HG03565 (cell line): ENCODE data around the gene OTP.

Source experiments
- ATAC-seq: cut with Tn5 transposase; IDR thresholded peaks from one replicate; pipeline ENCODE4 v1.9.1; 2021; ENCODE audit warnings: mild to moderate bottlenecking, moderate library complexity; ENCODE audit not compliant: unreplicated experiment

OTP gene

DNA sequence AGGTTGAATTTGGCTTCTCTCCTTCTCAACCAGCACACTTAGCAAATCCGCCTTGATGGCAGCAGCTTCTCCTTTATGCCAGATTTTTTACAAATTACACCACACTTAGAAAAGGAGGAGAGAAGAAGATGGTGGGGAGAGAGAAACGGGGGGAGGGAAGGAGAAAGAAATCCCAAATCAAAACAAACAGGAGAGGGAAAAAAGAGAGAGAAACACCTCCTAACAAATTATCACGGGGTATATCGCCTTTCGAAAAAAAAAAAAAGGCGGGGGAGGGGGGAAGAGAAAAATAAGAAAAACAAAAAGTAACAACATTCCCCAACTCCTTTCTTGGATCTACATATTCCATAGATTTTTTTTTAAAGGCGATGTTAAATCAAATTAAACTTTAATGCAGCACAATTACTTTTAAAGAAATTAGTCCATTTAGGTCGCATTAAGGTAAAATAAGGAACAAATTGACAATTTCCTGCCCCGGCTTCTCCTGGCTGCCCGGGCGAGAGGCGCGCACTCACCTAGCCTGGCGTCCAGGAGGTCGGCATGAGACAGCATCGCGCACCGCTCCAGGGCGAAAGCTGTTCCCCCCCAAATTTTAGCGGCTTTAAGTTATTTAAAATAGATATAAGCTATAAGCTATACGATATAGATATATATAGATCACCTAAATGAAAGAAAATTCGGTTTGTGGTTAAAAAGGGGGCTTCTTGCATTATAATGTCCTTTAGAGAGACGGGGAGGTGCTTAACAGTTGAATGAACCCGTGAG is at the start of gene OTP:
Gene OTP (minus strand): TSS at position 716 of the 765 bp plus-strand sequence. CDS start 164 bp downstream, at position 552.
- no peak for ATAC-seq

DNA sequence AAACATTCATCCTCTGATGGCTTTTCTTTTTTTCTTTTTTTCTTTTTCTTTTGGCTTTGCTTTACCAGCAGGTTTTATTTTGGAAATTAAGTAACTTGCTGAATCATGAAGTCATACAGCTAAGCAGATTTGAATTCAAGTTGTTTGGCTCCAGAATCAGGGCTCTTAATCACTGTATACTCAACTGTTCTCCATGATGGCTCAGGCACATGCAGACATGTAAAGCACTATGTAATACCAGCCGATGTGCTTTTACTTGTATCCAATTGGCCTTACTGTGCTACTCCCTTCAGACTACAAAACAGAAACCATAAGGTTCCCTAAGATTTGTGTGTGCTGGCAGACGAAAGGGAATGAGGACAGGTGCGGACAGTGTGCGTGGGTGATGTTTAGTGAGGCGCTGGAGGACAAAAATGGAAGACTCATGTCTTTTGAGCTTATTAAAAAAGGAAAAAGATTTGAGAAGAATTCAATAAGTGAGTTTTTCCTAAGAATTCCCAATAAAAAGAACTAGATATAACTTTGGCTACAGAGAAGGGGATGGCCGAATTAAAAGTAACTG is 44.7 kb upstream of the OTP start:
- no peak for ATAC-seq

DNA sequence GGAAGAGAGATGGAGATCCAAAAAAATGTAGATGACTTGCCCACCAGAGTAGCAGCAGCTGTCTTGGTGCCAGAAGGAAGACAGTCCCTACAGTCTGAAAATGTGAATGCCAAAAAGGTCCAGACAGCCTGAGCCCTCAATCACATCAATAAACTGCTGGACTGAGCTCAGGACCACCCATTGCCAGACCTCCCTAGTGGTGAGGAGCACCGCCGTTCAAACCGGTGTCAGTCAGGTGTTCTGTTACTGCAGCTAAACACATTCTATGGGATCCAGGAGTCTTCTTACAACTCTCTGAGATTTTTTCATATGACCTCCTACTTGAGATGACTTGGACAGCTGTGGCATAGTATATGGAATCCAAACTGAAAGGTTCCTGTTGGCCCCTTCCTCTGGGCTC is 32.0 kb upstream of the OTP start:
- ATAC-seq = no peak

DNA sequence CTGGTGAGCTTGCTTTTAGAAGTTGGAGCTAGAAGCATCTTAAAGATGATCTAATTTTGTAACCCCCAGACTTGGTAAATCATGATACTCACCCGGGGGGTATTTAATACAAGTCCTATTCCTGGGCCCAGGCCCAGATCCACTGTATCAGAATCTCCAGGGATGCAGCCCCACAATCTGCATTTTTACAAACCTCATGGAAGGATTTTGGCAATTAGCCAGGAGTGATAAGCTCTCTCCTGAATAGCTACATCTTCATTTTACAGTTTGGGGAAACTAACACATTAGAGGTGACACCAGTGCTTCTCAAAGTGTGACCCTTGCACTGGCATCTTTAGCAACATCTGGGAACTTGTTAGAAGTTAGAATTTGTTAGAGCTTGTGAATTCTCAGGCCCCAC is 31.2 kb upstream of the OTP start:
- no peak for ATAC-seq

DNA sequence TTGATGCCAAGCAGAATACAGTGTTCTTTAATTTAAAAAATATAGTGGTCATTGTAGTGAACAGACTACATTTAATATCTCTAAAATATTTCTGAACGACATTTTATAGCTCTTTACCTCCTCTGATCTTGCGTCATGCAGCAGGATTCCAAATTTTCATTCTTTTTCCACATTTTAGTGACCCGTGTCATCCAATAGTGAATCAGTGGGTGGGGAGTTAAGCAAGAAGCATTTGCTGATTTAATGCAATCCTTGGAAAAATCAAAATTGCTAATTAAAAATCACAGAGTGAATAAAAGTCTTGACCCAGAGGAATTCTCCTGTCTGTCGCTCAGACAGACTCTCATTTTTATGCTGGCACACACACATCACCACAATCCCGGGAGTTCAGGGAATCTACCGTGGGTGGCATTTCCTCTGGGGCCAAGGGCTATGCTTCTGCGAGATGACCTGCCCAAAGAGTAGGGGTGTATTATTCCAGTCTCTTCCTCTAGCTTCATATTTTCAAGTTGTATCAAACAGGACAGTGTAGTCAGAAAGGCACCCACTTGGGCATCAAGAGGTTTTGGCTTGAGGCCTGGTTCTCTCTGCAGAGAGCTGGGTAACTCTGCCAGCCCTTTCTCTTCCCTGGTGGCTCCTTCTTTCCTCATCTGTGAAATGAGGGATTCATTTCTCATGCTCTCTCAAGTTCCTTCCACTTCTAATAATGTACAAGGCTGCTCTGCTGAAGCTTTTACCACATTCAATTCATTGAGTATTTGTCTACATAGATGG is 24.8 kb upstream of the OTP start:
- no peak for ATAC-seq

DNA sequence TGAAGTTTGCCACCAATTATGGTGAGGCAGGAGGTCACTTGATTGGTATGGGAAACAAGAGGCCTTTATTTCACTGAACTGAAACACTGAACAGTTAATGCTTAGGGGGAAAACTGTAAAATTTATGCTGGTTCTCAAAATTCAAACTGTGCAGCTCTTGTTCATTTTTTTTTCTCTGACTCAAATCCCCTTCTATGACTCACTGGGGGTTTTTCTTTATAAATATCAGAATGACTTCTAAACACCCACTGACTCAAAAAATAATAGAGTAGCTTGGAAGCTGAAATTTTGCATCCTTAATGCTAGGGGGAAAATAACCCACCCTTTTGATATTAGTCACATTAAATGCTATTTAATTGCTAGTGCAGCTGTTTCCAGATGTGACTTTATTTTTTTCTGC is 24.1 kb upstream of the OTP start:
- no peak for ATAC-seq

DNA sequence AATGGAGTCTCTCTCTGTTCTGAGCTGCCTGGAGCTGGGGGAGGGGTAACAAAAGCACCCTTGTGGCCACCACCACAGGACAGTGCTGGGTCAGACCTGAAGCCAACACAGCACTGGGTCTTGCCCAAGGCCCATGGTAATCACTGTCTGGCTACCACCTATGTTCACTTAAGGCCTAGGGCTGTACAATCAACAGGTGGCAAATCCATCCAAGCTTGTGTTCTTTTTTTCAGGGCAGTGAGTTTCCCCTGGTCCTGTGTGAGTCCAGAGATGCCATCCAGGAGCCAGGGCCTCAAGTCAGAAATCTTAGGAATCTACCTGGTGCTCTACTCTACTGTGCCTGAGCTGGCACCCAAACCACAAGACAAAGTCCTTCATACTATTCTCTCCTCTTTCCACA is 20.1 kb upstream of the OTP start:
- no peak for ATAC-seq

DNA sequence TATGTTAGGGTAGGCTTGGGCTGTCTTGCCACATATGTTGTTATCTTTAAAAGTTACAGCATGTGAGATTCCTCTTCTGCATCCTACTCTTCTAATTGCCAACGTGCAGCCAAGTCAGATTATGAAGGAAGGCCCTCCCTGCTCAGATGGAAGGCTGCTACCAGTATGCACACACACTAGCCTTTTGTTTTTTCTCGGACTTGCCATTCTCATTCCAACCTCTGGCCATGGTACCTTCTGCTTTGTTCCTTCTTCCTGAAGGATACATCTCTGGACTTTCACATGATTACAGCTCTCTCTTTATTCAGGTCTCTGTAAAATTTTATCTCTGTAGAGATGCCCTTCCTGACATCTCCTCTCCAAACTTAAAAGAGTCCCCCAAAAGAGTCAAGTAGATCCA is 12.8 kb upstream of the OTP start:
- ATAC-seq = no peak

DNA sequence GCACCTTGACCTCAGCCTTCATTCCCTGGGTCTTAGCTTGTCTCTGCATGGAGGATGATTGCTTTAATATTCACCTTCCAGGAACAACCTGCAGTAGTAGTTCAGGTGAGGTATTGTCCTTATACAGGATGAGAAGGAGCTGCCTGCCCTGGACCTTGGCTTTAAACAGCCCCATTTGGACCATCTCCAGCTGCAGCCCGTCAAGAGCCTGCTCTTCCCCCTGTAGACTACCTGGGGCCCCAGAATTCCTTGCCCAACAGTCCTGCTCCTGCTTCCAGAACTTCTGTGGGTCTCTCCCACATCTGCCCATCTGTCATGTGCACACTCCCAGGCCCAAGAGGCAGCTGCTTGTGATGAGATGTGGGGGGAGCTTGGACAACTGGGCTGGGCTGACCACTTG is 12.2 kb upstream of the OTP start:
- no peak for ATAC-seq

DNA sequence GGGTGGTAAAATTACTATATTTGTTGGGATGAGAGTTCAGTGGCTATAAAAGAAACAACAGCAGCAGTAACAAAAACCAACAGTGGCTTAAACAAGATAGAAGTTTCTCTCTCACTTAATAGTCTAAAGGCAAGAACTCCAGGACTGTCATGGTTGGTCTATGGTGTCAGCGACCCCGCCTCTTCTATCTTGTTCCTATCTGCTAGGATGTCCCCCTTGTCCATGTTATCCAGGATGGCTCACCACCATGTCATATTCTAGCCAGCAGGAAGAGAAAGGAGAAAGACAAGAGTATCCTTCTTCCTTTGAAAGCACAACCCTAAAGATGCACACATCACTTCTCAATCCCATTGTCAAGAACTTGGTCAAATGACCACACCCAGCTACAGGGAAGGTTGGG is 11.3 kb upstream of the OTP start:
- no peak for ATAC-seq

DNA sequence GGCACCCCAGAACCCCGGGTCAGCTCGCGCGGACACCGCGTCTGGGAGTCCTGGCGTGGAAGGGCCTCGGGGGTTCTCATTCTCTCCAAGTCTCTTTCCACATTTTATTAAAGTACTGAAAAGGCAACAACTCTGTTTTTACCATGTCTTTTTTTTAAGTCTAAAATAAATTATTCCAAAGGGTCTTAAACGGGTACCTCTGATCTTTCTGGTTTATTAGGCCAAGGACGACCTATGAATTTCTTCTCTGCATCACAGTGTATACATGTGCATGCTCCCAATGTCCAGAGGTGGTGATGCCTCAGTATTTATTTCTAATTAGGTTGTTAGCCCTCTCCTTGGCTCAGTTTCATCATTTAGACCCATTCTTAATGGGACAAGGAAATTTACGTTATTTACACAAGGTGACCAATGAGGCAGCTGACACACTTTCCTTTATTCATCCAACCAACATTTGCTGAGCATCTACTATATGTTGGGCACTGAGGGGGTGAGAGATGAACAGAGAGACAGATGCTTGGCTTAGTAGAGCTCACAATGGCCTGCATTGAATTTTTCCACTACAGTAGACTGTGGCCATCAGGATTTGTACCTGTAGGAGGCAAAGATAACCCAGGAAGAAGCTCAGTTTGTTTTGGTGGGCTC is 7.6 kb upstream of the OTP start:
- no peak for ATAC-seq

DNA sequence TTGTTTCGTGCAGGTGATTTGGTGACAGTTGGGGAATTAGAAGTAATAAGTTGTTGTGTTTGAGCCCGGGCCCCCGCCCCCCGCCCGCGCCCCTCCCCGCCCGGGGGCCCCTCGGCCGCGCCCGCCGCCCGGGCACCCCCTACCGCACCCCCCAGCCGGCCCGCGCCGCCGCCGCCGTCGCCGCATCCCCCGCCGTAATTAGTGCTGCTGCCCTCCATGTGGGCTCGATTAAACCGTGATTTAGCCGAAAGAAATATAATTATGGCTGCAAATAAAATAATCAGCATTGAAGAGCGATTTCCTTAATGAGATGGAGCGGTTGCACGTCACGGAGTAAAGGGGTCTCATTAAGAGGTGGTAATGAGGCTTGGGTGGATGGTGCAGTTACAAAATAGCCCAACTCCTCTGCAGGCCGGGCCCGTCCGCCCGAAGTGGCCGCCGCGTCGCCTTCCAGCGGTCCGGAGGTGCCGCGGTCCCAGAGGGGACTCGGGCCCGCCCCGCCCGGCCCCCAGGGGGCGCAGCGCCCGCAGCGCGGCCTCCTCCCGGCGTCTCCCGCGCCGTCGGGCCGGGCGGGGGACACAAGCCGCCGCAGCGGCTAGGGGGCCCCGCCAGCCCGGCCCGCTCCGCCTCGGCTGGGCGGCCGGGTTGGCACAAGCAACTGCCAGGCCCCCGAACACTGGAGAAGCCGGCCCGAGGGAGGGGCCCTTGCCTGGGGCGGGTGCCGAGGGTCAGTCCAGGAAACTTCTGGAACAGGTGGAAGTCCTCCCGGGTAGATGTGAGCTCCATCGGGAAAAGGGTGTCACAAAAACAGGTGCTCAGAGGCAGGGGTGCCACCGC is 6.9 kb upstream of the OTP start:
- no peak for ATAC-seq

DNA sequence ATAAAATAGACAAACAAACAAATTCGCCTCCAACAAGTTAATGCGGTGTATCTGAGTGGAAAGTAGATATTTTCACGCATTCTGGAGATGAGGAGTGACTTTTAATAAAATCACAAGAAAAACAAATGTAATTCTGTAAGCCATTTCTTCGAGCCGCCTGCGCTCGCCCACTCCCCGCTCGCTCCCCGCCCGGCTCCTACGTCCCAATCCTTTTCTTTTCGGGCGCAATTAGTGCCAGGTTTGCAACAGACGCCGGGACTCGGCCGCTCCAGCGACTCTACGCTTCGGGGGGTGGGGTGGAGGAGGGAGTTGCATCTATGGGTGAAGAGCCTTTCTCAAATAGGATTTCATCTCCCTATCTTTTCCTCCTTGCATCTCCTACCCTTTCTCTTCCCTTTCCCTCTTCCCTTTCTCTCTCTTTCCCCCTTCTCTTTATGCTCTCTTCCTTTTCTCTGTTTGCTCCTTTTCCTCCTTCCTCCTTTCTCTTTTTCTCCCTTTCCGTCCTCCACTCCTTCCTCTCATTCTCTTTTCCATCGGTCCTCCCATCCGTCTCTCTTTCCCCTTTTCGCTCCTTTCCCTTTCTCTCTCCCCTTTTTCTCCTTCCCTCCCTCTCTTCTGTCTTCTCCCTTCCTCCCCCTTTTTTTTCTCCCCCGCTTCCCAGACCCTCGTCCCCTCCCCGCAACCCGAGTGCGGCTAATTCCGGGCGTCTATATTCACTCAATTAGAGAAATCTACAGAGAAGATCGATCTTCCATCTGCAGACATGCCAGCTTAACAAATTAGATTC is 6.1 kb upstream of the OTP start:
- no peak for ATAC-seq

DNA sequence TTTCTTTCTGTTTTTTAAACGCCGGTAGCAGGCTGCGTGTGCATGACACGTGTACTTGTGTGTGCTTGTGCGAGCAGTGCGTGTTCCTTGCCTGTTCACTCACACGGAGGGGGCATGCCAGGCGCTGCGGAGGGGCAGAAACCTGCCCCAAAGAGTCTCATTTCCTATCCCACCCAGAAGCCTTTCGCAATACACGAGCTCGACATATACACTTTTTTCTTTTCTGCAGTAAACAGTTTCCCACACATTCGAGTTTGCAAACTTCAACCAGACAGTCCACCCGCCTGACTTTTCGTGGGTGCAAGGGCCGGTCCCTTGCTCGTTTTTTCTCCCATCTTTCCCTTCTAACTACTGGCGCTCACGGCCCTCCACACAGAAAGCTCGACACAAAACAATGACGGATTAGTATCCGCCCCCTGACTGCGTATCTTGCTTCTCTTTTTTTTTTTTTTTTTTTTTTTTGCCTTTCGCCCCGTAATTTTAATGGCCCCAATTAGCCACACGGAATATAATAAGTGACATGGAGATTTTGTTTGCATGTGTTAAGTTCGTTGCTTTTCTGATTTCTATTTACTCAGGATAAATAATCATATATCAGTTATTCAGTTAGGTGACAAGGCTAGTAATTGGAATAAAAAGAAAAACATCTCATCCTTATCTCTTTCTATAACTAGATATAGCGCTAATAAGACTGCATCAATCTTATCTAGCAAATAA is 5.3 kb upstream of the OTP start:
- ATAC-seq = no peak

DNA sequence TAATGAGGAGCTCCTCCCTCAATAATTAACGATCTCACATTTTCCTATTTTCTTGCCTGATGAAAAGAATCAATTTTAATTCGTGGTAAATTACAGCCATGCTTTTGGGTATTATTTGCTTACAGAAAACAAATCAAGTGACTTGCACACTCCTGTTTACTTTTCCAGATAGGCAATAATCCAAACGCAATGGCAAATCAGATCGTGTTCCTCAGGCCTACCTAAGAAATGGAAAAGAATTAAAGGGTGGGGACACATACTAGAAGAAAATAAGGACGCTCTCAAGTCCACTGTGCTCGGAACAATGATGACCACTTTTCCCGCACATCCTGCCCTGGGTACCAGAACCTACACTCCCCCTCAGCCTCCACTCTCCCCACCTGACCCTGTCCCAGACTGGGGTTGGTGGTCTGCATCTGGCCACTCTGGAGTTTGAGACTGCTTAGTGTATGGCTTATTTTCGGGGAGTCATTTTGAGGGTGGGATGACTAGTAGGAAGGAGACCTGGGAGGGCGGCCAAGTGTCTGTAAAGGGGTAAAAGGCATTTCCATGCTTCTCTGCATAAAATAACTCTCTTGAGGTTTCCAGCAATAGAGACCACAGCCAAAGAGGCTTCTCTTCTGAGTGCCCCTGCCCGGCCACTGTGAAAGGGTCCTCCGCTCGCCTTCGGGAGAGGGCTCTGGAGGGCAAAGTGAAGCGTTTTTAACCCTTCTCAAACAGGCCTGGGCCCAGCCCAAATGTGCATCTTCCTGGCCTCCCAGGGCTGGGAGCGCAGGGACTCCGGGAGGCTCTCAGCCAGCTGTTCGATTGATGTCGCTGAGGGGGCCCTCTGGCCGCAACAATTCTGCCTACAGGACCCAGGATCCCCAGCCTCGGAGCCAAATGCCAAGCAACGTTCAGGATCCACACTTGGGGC is 4.5 kb upstream of the OTP start:
- no peak for ATAC-seq

DNA sequence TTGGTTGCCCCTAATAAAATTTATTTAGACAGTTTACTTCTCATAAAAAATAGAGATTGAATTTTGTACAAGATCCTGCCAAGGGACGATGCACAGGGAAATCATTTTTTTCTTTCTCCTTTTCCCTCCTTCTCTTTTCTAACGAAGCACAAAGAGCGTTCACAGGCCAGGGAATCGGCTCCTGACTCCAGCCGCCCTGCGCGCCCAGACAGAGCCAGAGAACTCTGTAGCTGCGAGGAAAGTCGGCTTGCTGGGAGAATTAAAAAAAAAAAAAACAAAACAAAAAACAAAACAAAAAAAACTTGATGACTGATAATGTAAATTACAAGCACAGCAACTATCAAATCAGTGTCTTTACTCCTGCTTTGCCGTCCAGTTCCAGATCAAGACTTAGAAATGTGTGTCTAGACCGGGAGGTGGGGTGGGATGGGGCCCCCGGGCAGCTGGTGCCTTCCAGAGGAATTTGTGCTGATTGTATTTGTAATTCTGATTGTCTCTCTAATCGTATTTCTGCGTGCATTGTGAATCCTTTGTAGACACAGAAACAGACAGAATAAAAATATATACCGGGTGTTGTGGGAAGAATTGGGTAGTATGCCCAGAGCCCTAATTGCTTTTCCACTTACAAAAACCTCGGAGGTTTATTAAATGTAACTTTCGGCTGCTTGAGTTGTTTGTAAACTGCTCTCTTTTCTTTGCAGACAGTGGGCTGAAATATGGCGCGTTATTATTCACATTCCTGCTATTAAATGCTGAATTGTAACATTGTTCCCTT is 3.6 kb upstream of the OTP start:
- ATAC-seq = no peak

DNA sequence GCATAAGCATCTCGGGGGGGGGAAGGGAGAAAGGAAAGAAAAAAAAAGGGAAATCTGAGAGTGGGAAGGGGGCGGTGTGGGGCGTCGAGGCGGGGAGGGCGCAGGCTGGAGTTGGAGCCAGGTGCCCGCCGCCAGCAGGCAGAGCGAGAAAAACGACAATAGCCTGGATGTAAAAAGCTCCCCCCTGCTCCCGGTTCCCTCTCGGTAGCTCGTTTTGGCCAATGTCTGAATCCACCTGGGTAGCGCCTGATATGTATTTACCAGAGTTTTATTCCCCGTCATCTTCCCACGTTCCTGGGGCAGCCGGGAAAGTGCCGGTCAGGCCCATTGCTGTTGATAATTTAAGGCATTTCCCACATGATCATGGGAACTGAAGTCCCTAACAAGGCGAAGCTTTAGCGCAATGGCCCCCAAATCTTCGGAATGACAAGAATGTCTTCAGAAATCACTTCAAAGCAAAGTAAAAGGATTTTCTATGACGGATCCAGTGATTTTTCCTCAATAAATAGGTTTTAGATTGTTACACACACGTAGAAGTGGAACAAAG is 3.0 kb upstream of the OTP start:
- ATAC-seq = no peak
